ENCODE data around the gene UBR1. TPM values are rescaled to one million over a fixed set of nuclear protein-coding genes. Genes with fewer than 3 reads are reported as not detected.

Gene UBR1
- polyA plus RNA-seq, 1 donor (not counting 4 experiments of a cell fraction or from before 2014, with no cell fraction given): 17.4 TPM

DNA sequence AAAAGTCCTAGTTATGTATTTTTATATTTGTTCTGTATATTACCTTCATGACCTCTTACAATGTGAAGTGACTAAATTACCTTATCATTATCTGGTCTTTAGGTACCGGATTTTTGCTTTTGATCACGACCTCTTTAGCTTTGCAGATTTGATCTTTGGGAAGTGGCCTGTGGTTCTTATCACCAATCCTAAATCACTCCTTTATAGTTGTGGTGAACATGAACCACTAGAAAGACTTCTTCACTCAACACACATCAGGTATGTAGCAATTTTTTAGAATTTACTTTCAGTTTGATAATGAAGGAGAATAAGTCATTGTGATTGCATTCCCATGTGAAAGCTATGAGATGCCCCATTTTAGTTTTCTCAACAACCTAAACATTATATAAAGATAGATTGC is 45.9 kb upstream of the UBR1 start:
- no peak overlapping the region for H3K4me3 ChIP-seq (ENCODE audit: control insufficient read depth in 2 of 3, extremely low read depth in 1 of 3, insufficient read depth in 2 of 3, low read depth in 1 of 3, low read length in 3 of 3)
- H3K9ac ChIP-seq (ENCODE audit: control insufficient read depth, extremely low read depth, insufficient read depth, low read length): no peak overlapping the region
- H3K4me2 ChIP-seq (ENCODE audit: control insufficient read depth, extremely low read depth, insufficient read depth, low read depth, low read length): no peak overlapping the region
- no peaks in the 10 kb centered on the region for H4K20me1 ChIP-seq (ENCODE audit: control insufficient read depth, extremely low read depth, insufficient read depth, low read length)
- TF ChIP-seq, protein P1, sequence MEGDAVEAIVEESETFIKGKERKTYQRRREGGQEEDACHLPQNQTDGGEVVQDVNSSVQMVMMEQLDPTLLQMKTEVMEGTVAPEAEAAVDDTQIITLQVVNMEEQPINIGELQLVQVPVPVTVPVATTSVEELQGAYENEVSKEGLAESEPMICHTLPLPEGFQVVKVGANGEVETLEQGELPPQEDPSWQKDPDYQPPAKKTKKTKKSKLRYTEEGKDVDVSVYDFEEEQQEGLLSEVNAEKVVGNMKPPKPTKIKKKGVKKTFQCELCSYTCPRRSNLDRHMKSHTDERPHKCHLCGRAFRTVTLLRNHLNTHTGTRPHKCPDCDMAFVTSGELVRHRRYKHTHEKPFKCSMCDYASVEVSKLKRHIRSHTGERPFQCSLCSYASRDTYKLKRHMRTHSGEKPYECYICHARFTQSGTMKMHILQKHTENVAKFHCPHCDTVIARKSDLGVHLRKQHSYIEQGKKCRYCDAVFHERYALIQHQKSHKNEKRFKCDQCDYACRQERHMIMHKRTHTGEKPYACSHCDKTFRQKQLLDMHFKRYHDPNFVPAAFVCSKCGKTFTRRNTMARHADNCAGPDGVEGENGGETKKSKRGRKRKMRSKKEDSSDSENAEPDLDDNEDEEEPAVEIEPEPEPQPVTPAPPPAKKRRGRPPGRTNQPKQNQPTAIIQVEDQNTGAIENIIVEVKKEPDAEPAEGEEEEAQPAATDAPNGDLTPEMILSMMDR (optimal IDR thresholded peaks at IDR 0.05 in 1 of 3, IDR thresholded peaks at IDR 0.05 in 1 of 3, conservative IDR thresholded peaks at IDR 0.05 in 1 of 3; ENCODE audit: extremely low read depth in 1 of 3, insufficient read depth in 2 of 3, low read length in 3 of 3): no peak
- TF ChIP-seq EZH2 (IDR thresholded peaks at IDR 0.05; ENCODE audit: low read length): no peak
- H3K4me1 ChIP-seq (ENCODE audit: control insufficient read depth, extremely low read depth, insufficient read depth, low read length): peaks cover 7% of the 10 kb centered on the region
- no peaks in the 10 kb centered on the region for H3K36me3 ChIP-seq (ENCODE audit: control insufficient read depth in 2 of 2, extremely low read depth in 1 of 2, insufficient read depth in 2 of 2, low read length in 2 of 2)
- FAIRE-seq: no peak
- no peak overlapping the region for H3K27ac ChIP-seq (ENCODE audit: control insufficient read depth, insufficient read depth, low read length)
- no peaks in the 10 kb centered on the region for H3K79me2 ChIP-seq (ENCODE audit: control insufficient read depth, insufficient read depth, low read length)
- no peak for DNase-seq (ENCODE audit: low read depth, low spot score)
- no peak overlapping the region for H2AFZ ChIP-seq (ENCODE audit: control insufficient read depth, low read length)
- dilution Hi-C loops (cut with MboI; ENCODE audit: extremely low pct_ligation_motif_present, low sequenced_read_pairs): no loop called here
- no peaks in the 10 kb centered on the region for H3K27me3 ChIP-seq (ENCODE audit: control insufficient read depth, extremely low read depth, insufficient read depth, low read length)
- H3K9me3 ChIP-seq (ENCODE audit: control insufficient read depth, low read depth, low read length): no peaks in the 10 kb centered on the region
- H3K9me1 ChIP-seq (ENCODE audit: control insufficient read depth, extremely low read depth, insufficient read depth, low read length): no peaks in the 10 kb centered on the region

DNA sequence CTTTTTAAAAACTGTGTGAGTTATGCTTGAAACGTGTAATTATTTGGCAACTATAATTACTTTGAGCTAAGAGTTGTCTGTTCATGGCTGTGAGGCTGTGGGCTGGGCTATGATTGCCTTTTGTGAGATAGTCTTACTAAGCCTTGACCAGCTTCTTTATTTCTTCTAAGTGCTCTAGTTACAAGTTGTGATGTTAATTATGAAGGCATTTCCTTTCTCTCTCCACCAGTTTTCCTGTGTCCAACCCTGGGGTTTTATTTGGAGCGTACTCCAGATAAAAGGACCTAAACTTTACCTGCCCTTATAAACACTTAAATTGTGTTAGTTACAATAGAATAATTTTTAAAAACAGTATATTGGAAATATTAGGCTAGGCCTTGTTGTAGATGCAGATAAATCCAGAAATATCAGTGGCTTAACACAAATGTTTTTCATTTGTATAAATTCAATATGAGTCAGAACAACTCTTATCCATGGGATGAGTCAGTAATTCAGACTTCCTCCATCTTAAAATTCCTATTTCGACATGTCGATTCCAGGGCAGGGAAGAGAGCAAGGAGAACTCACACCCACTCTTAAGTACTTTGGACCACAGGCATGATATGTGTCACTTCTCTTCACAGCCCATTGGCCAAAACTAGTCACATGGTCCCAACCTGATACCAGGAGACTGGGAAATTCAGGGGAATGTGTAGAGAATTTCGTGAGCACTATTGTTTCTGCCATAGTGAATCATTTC is 44.5 kb upstream of the UBR1 start:
- peak overlapping the region; percentile 70 for H2AFZ ChIP-seq (ENCODE audit: control insufficient read depth, low read length)
- TF ChIP-seq, protein P1 (optimal IDR thresholded peaks at IDR 0.05 in 1 of 3, IDR thresholded peaks at IDR 0.05 in 1 of 3, conservative IDR thresholded peaks at IDR 0.05 in 1 of 3; ENCODE audit: extremely low read depth in 1 of 3, insufficient read depth in 2 of 3, low read length in 3 of 3): no peak
- TF ChIP-seq EZH2 (IDR thresholded peaks at IDR 0.05; ENCODE audit: low read length): no peak

More for the DNA sequence above, 44.5 kb upstream of the UBR1 start:
- H3K4me3 ChIP-seq (ENCODE audit: control insufficient read depth in 2 of 3, extremely low read depth in 1 of 3, insufficient read depth in 2 of 3, low read depth in 1 of 3, low read length in 3 of 3): no peak overlapping the region
- H3K27me3 ChIP-seq (ENCODE audit: control insufficient read depth, extremely low read depth, insufficient read depth, low read length): no peaks in the 10 kb centered on the region
- peak overlapping the region; percentile 67 for H3K27ac ChIP-seq (ENCODE audit: control insufficient read depth, insufficient read depth, low read length)
- H3K4me2 ChIP-seq (ENCODE audit: control insufficient read depth, extremely low read depth, insufficient read depth, low read depth, low read length): peak overlapping the region; percentile 17
- no peaks in the 10 kb centered on the region for H3K79me2 ChIP-seq (ENCODE audit: control insufficient read depth, insufficient read depth, low read length)
- H3K36me3 ChIP-seq (ENCODE audit: control insufficient read depth in 2 of 2, extremely low read depth in 1 of 2, insufficient read depth in 2 of 2, low read length in 2 of 2): no peaks in the 10 kb centered on the region
- peak; percentile 89 for FAIRE-seq
- H3K9ac ChIP-seq (ENCODE audit: control insufficient read depth, extremely low read depth, insufficient read depth, low read length): peak overlapping the region; percentile 11
- no peaks in the 10 kb centered on the region for H4K20me1 ChIP-seq (ENCODE audit: control insufficient read depth, extremely low read depth, insufficient read depth, low read length)
- no peaks in the 10 kb centered on the region for H3K9me3 ChIP-seq (ENCODE audit: control insufficient read depth, low read depth, low read length)
- peaks cover 7% of the 10 kb centered on the region for H3K4me1 ChIP-seq (ENCODE audit: control insufficient read depth, extremely low read depth, insufficient read depth, low read length)
- dilution Hi-C loops (cut with MboI; ENCODE audit: extremely low pct_ligation_motif_present, low sequenced_read_pairs): no loop called here
- H3K9me1 ChIP-seq (ENCODE audit: control insufficient read depth, extremely low read depth, insufficient read depth, low read length): no peaks in the 10 kb centered on the region
- DNase-seq (ENCODE audit: low read depth, low spot score): peak; percentile 98

All from keratinocyte (primary cell).